Neuronal stem cell (in vitro differentiated cells): ENCODE measurements around the gene B4GALT6.

ENCODE experiments used
- DNase-seq: peaks from one replicate; pipeline ENCODE4 v3.0.0-alpha.2; 2013; ENCODE audit warnings: low spot score
- H2AFZ ChIP-seq: one replicate; pipeline ENCODE4 v1.6.1; 2013; ENCODE audit warnings: mild to moderate bottlenecking, low read length, inconsistent platforms
- H2AK5ac ChIP-seq: 2 replicates; pipeline ENCODE4 v1.6.1; 2013; ENCODE audit warnings: low read depth, mild to moderate bottlenecking, inconsistent platforms, low read length, moderate library complexity, mixed read lengths
- H2BK120ac ChIP-seq: 2 replicates; pipeline ENCODE4 v1.6.1; 2013; ENCODE audit warnings: low read depth, mild to moderate bottlenecking, inconsistent platforms, low read length, moderate library complexity, mixed read lengths
- H2BK12ac ChIP-seq: one replicate; pipeline ENCODE4 v1.6.1; 2013; ENCODE audit warnings: low read length, inconsistent platforms
- H2BK15ac ChIP-seq: 2 replicates; pipeline ENCODE4 v1.6.1; 2013; ENCODE audit warnings: mild to moderate bottlenecking, low read length, inconsistent platforms, mixed read lengths
- H2BK5ac ChIP-seq: one replicate; pipeline ENCODE4 v1.6.1; 2013; ENCODE audit warnings: inconsistent platforms, mild to moderate bottlenecking, low read length, moderate library complexity
- H3K14ac ChIP-seq: one replicate; pipeline ENCODE4 v1.6.1; 2013; ENCODE audit warnings: low read length, inconsistent platforms
- H3K18ac ChIP-seq: 2 replicates; pipeline ENCODE4 v1.6.1; 2013; ENCODE audit warnings: low read length, inconsistent platforms
- H3K23ac ChIP-seq: 2 replicates; pipeline ENCODE4 v1.6.1; 2013; ENCODE audit warnings: low read depth, mild to moderate bottlenecking, mixed read lengths, low read length, inconsistent platforms; ENCODE audit not compliant: poor library complexity
- H3K27ac ChIP-seq: replicated peaks from 3 replicates; pipeline ENCODE4 v1.5.1; 2013; ENCODE audit warnings: low read length, inconsistent platforms
- H3K27me3 ChIP-seq, 3 experiments: 2 replicates each; pipeline ENCODE4 v1.6.1; 2013; ENCODE audit warnings: low read length in 3 of 3, mild to moderate bottlenecking in 2 of 3, inconsistent platforms in 1 of 3, low read depth in 1 of 3, mixed read lengths in 1 of 3, moderate library complexity in 1 of 3; ENCODE audit not compliant: control insufficient read depth in 3 of 3, insufficient read depth in 3 of 3
- H3K36me3 ChIP-seq, 2 donors: replicated peaks in 1 of 2; 2 replicates each; pipeline ENCODE4 v1.6.1; 2013; ENCODE audit warnings: low read length in 2 of 2; ENCODE audit not compliant: control insufficient read depth in 2 of 2, insufficient read depth in 2 of 2
- H3K4ac ChIP-seq: 2 replicates; pipeline ENCODE4 v1.6.1; 2013; ENCODE audit warnings: inconsistent platforms, mild to moderate bottlenecking, low read length, moderate library complexity
- H3K4me1 ChIP-seq, 2 donors: 1 replicate in 1 of 2; 2 replicates in 1 of 2; pipeline ENCODE4 v1.6.1; 2013; ENCODE audit warnings: low read length in 2 of 2, low read depth in 1 of 2; ENCODE audit not compliant: control insufficient read depth in 2 of 2, insufficient read depth in 1 of 2
- H3K4me2 ChIP-seq: one replicate; pipeline ENCODE4 v1.6.1; 2013; ENCODE audit warnings: mild to moderate bottlenecking, low read length, inconsistent platforms; ENCODE audit not compliant: insufficient read depth, poor library complexity, severe bottlenecking
- H3K4me3 ChIP-seq, 2 donors: 2 replicates each; pipeline ENCODE4 v1.5.1; 2013; ENCODE audit warnings: low read length in 2 of 2, mild to moderate bottlenecking in 2 of 2, inconsistent platforms in 1 of 2, moderate library complexity in 1 of 2
- H3K79me1 ChIP-seq: one replicate; pipeline ENCODE4 v1.6.1; 2013; ENCODE audit warnings: low read depth, mild to moderate bottlenecking, inconsistent platforms, low read length, moderate library complexity
- H3K9ac ChIP-seq: one replicate; pipeline ENCODE4 v1.6.1; 2013; ENCODE audit warnings: mild to moderate bottlenecking, low read depth, low read length, inconsistent platforms; ENCODE audit not compliant: poor library complexity
- H3K9me3 ChIP-seq, 2 donors: replicated peaks in 1 of 2; 2 replicates each; pipeline versions ENCODE3 to v1.6.1; 2013; ENCODE audit warnings: low read length in 2 of 2, mild to moderate bottlenecking in 2 of 2, inconsistent platforms in 1 of 2, low read depth in 1 of 2, mixed read lengths in 1 of 2, moderate library complexity in 1 of 2; ENCODE audit not compliant: control insufficient read depth in 2 of 2, insufficient read depth in 1 of 2
- H4K8ac ChIP-seq: one replicate; pipeline ENCODE4 v1.6.1; 2013; ENCODE audit warnings: low read depth, mild to moderate bottlenecking, inconsistent platforms, low read length, moderate library complexity
- H4K91ac ChIP-seq: one replicate; pipeline ENCODE4 v1.6.1; 2013; ENCODE audit warnings: low read length, low read depth, mild to moderate bottlenecking, inconsistent platforms; ENCODE audit not compliant: poor library complexity
- WGBS, 2 donors: extraction: QIAGEN DNeasy Blood & Tissue Kit; methylation state at CpG; one replicate each; pipeline ENCODE4 v1.1.7; 2013; ENCODE audit warnings: missing lambda C conversion rate in 2 of 2, mixed read lengths in 1 of 2; ENCODE audit not compliant: insufficient read length in 2 of 2, insufficient replicate concordance in 1 of 2; ENCODE audit errors: extremely low coverage in 2 of 2; 5-methylcytosine and 5-hydroxymethylcytosine counted together

B4GALT6 gene

GRCh38 chr18:31612124-31612523 lies 72.3 kb downstream of the B4GALT6 start:
- H3K23ac ChIP-seq = no peak overlapping the region
- no peak overlapping the region for H2AFZ ChIP-seq
- no peak overlapping the region for H3K9ac ChIP-seq
- no peak overlapping the region for H3K4me3 ChIP-seq
- no peak overlapping the region for H2BK12ac ChIP-seq
- no peaks in the 10 kb centered on the region for H3K27me3 ChIP-seq
- no peak overlapping the region for H2BK5ac ChIP-seq
- H3K4me1 ChIP-seq = no peaks in the 10 kb centered on the region
- H3K36me3 ChIP-seq = no peaks in the 10 kb centered on the region
- no CpG with 5 or more reads among the region's 6 CpGs for WGBS, 2 donors
- H4K8ac ChIP-seq = no peak overlapping the region
- H3K4ac ChIP-seq = no peak overlapping the region
- no peak overlapping the region for H4K91ac ChIP-seq
- H3K18ac ChIP-seq = no peak overlapping the region
- no peak overlapping the region for H2BK15ac ChIP-seq
- no peak overlapping the region for H3K4me2 ChIP-seq
- no peak overlapping the region for H2AK5ac ChIP-seq
- no peaks in the 10 kb centered on the region for H3K79me1 ChIP-seq
- no peaks in the 10 kb centered on the region for H3K9me3 ChIP-seq
- no peak overlapping the region for H3K14ac ChIP-seq
- no peak overlapping the region for H2BK120ac ChIP-seq
- no peak for DNase-seq
- H3K27ac ChIP-seq = no peak overlapping the region

- H3K4me3 ChIP-seq = no peak overlapping the region
- no peak overlapping the region for H2BK15ac ChIP-seq
- H3K9ac ChIP-seq = no peak overlapping the region
- H2AFZ ChIP-seq = no peak overlapping the region
- H3K36me3 ChIP-seq = no peaks in the 10 kb centered on the region
- no peaks in the 10 kb centered on the region for H3K79me1 ChIP-seq
- no CpG with 5 or more reads among the region's 5 CpGs for WGBS, 2 donors
- no peak overlapping the region for H3K4me2 ChIP-seq
- H4K8ac ChIP-seq = no peak overlapping the region
- no peak overlapping the region for H2BK5ac ChIP-seq
- H3K4me1 ChIP-seq = no peaks in the 10 kb centered on the region
- no peaks in the 10 kb centered on the region for H3K27me3 ChIP-seq
- H3K27ac ChIP-seq = no peak overlapping the region
- H3K14ac ChIP-seq = no peak overlapping the region
- H2AK5ac ChIP-seq = no peak overlapping the region
- H4K91ac ChIP-seq = no peak overlapping the region
- no peak for DNase-seq
- no peak overlapping the region for H2BK120ac ChIP-seq
- H3K9me3 ChIP-seq = no peaks in the 10 kb centered on the region
- H3K23ac ChIP-seq = no peak overlapping the region
- no peak overlapping the region for H3K18ac ChIP-seq
- no peak overlapping the region for H3K4ac ChIP-seq
- H2BK12ac ChIP-seq = no peak overlapping the region
Measured at GRCh38 chr18:31611511-31611910, 72.9 kb downstream of the B4GALT6 start.

DNA sequence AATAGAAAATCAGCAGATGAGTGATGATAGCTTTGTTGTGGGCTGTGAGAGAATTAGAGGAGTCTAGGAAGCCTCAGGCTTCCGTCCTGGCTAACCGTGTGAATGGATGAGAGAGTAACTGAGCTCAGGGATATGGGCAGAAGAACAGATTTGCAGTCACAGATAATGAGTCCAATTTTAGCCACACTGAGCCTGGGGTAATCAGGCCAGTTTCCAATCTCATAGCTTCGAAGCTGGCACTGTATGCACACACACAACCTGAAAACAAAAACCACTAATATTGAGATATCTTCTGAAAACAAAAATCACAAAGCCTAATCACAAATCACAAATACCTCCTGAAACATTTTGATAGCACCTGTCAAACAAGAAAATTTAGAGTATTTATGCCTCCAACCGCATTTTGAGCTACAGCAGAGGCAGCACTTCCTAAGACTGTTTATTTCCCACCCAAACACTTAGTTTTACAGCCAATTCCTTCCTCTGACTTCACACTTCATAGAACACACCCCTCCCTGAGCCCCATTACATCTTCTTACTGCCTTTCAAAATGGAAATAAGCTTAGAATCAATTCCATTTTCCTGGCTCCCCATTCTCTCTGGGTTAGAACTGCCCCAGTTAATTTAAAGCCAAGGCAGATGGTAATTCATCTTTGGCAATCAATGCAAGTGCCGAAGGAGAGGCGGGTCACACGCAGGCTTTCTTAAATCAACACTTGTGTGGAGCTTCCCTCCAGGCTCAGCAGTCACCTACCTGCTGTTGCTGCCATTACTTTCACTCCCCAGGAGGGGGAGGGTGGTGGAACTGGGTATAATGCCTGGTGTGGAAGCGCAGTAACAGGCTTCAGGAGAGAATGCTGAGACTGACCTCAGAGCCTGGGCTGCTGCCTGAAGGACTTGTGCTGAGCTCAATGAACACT lies 73.8 kb downstream of the B4GALT6 start:
- no peaks in the 10 kb centered on the region for H3K27me3 ChIP-seq
- no peak overlapping the region for H2BK120ac ChIP-seq
- H3K79me1 ChIP-seq = no peaks in the 10 kb centered on the region
- H3K4ac ChIP-seq = no peak overlapping the region
- H3K18ac ChIP-seq = no peak overlapping the region
- no peaks in the 10 kb centered on the region for H3K4me1 ChIP-seq
- H3K14ac ChIP-seq = no peak overlapping the region
- no peaks in the 10 kb centered on the region for H3K9me3 ChIP-seq
- H3K9ac ChIP-seq = no peak overlapping the region
- WGBS, 2 donors = no CpG with 5 or more reads among the region's 8 CpGs
- no peak overlapping the region for H2BK12ac ChIP-seq
- no peak overlapping the region for H2AK5ac ChIP-seq
- DNase-seq = peak; percentile 17
- H4K8ac ChIP-seq = no peak overlapping the region
- H3K4me2 ChIP-seq = no peak overlapping the region
- no peak overlapping the region for H2BK15ac ChIP-seq
- H4K91ac ChIP-seq = no peak overlapping the region
- no peaks in the 10 kb centered on the region for H3K36me3 ChIP-seq
- no peak overlapping the region for H3K23ac ChIP-seq
- H2BK5ac ChIP-seq = no peak overlapping the region
- H2AFZ ChIP-seq = peak overlapping the region; percentile 15
- H3K27ac ChIP-seq = no peak overlapping the region
- H3K4me3 ChIP-seq = no peak overlapping the region

- H3K4me3 ChIP-seq = no peak overlapping the region
- no peak overlapping the region for H2BK12ac ChIP-seq
- no peak overlapping the region for H3K14ac ChIP-seq
- H3K4me1 ChIP-seq = no peaks in the 10 kb centered on the region
- no peak overlapping the region for H2BK15ac ChIP-seq
- no peaks in the 10 kb centered on the region for H3K9me3 ChIP-seq
- no peak for DNase-seq
- H4K8ac ChIP-seq = no peak overlapping the region
- H3K79me1 ChIP-seq = no peaks in the 10 kb centered on the region
- H4K91ac ChIP-seq = no peak overlapping the region
- H2AFZ ChIP-seq = no peak overlapping the region
- H3K23ac ChIP-seq = no peak overlapping the region
- H3K36me3 ChIP-seq = no peaks in the 10 kb centered on the region
- H2BK120ac ChIP-seq = no peak overlapping the region
- H3K9ac ChIP-seq = no peak overlapping the region
- H3K27ac ChIP-seq = no peak overlapping the region
- no peak overlapping the region for H2AK5ac ChIP-seq
- H3K4ac ChIP-seq = no peak overlapping the region
- no peak overlapping the region for H2BK5ac ChIP-seq
- no peaks in the 10 kb centered on the region for H3K27me3 ChIP-seq
- H3K4me2 ChIP-seq = no peak overlapping the region
- WGBS, 2 donors = no CpG with 5 or more reads among the region's 2 CpGs
- no peak overlapping the region for H3K18ac ChIP-seq
Measured at GRCh38 chr18:31609886-31610285, 74.5 kb downstream of the B4GALT6 start.
